Medulla oblongata (tissue), 1 donor: ENCODE data around the gene ENPP7.

Source experiments
- DNase-seq: peaks from one replicate; pipeline ENCODE4 v3.0.0-alpha.2; 2015; ENCODE audit errors: extremely low spot score

Gene ENPP7

GRCh38 chr17:79732254-79732653 is 1.5 kb downstream of the ENPP7 start:
- DNase-seq = no peak

- DNase-seq = peak; percentile 48
Measured at GRCh38 chr17:79732804-79733691, 2.3 kb downstream of the ENPP7 start.

GRCh38 chr17:79733692-79734070 is 2.9 kb downstream of the ENPP7 start:
- DNase-seq = no peak

- DNase-seq = no peak
Measured at GRCh38 chr17:79735096-79735495, 4.4 kb downstream of the ENPP7 start.

GRCh38 chr17:79737046-79737921 is 6.5 kb downstream of the ENPP7 start:
- no peak for DNase-seq

- no peak for DNase-seq
Measured at GRCh38 chr17:79737922-79738578, 7.3 kb downstream of the ENPP7 start.

GRCh38 chr17:79738643-79739042 is 7.9 kb downstream of the ENPP7 start:
- no peak for DNase-seq

GRCh38 chr17:79739148-79740062 is 8.7 kb downstream of the ENPP7 start:
- no peak for DNase-seq

GRCh38 chr17:79740413-79740812 is 9.7 kb downstream of the ENPP7 start:
- no peak for DNase-seq

GRCh38 chr17:79741401-79741750 is 10.6 kb downstream of the ENPP7 start:
- no peak for DNase-seq

GRCh38 chr17:79741751-79742588 is 11.2 kb downstream of the ENPP7 start:
- peak; percentile 70 for DNase-seq

GRCh38 chr17:79742589-79742918 is 11.8 kb downstream of the ENPP7 start:
- DNase-seq = no peak

- DNase-seq = no peak
Measured at GRCh38 chr17:79742951-79743476, 12.3 kb downstream of the ENPP7 start.

- DNase-seq = no peak
Measured at GRCh38 chr17:79743614-79744013, 12.9 kb downstream of the ENPP7 start.

GRCh38 chr17:79745641-79746105 is 14.9 kb downstream of the ENPP7 start:
- DNase-seq = no peak

GRCh38 chr17:79746889-79747507 is 16.3 kb downstream of the ENPP7 start:
- no peak for DNase-seq

GRCh38 chr17:79747508-79748294 is 17.0 kb downstream of the ENPP7 start:
- DNase-seq = no peak

GRCh38 chr17:79748295-79749099 is 17.8 kb downstream of the ENPP7 start:
- no peak for DNase-seq
